ENCODE measurements around the gene THTPA.
"Not testable (repeated sequence)": the region's sequence is repeated elsewhere in the genome, so short reads cannot be mapped to it uniquely, and the experiment has no call there.

Gene THTPA

GRCh38 chr14:23568021-23568599 lies 12.0 kb downstream of the THTPA start:
- DNase-seq = no peak

DNA sequence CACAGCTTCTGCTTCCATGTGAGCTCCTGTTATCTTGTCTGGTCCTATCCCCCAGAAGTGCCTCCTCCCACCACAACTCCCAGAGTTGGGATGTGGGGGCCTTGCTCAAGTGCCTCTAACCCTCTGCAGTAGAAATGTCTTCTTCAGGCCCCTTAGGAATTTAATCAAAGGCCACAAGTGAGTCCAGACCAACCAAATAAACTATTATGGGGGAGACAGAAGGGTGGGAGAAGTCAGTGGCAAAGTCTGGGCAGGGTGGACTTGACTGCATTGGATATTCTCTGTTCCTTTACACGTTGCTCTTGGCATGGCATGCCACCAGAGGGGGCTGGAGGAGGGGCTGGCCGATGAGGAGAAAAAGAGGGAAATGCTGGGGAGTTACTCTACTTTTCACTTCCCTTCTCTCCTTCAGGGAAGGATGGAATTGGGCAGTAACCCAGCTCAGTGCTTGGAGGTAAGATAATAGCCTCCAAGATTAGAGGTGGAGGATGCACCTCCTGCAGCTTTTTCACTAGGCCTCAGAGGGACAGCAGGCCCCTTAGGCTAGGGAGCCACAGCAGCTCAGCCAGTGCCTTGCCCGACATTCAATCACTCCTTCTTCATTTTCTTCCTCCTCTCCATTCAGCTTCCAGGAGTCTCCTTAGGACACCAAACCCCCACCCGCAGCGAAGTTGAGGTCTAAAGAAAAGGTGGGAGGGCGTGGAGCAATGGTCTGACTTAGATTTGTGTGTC lies 12.7 kb downstream of the THTPA start:
- DNase-seq = peak; percentile 50

DNA sequence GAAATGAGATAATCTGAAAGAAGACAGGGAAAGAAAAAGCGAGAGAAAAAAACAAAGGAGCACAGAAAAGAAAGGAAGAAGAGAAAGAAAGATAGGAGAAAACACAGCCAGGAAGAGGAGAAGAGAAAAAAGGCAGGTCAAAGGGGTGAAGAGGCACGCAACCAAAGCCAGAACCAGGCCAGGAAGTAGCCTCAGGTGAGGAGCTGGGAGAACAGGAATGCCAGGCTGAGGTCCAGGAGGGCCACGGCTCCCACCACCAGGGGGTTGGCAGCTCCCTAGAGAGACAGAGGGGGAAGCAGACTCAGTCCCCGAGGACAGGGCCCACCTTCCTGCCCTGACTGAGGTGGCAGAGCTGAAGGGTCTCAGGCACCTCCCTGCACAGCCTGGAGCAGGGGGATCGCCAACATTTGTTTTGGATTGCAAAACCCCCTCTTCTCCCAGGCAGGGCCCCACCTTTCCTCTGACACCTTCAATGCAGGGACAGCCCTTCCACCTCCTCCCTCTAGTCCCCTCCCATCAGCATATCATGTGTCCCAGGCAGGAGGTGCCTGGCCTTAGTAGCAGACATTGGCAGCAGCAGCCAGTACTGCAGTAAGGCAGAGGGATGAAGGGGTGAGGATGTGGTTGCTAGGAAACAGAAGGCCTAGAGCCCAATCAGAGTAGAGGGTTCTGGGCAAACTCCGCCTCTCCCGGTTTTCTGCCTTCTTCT lies 13.5 kb downstream of the THTPA start:
- DNase-seq = peak; percentile 79

GRCh38 chr14:23570806-23571483 lies 14.9 kb downstream of the THTPA start:
- no peak for DNase-seq

DNA sequence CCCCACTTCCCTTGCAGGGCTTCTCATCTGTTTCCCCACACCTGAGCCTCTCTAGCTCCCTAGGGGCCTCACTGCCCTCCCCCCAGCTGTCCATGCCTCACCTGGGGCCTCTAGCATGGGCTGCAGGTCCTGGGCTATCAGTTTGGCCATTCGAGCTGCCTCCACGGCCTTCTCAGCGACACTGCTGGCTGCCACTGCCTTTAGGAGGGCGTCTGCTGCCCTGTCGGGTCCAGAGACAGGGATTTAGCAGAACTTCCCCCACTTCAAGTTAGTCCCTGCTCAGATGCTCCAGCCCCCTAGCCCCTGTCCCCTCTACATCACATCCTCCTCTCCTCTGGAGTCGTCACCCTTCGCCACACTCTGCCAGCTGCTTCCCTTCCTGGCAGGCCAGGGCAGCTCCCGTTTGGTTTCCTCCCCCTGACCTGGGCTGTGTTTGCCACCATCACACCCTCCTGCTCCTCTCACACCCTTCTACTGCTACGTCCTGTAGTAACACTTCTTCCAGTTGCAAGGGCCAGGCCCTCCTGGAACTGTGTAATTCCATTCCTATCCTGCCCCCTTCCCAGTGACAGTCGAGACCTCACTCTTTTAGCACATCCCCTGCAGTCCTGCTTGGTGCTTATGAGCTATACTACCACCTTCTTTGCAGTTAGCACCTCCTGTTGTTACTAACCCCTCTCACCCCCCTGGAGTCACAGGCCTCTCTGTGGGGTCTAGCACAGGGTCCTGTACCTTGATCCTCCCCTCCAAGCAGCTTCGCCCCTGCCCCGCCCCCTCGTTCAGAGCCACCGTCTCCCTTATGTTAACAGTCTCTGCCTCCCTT lies 15.8 kb downstream of the THTPA start:
- peak; percentile 46 for DNase-seq

DNA sequence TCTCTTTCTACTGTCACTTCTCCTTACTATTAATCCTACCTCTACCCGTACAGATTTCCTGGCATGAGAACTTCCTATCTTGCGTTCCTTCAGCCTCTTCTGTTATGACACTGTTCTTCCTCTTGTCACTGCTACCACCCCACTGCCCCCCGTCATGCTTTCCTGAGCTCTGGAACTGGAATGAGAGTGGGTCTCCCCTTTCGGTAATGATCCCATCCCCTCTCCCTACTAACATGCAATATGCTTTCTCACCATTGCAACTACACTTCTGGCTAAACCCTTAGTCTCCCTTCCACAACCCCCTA lies 16.4 kb downstream of the THTPA start:
- DNase-seq = no peak

DNA sequence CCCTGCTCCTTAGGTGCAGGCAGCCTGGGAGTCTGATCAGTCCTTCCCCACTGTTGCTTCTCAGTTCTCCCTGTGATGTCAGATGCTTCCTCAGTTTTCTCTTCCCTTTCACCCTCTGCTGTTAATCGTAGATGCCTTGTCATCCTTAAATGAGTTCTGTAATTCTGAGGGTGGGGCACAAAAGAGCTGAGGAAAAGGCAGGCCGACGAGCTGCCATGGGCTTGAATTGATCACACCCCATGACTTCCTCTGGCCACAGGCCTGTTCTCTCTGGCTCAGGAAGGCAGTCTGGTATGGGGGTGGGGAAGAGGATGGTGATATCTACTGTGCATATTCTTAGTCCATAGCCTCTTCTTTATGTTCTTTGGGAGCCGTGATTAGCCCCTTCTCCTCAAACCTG lies 16.8 kb downstream of the THTPA start:
- DNase-seq = no peak

DNA sequence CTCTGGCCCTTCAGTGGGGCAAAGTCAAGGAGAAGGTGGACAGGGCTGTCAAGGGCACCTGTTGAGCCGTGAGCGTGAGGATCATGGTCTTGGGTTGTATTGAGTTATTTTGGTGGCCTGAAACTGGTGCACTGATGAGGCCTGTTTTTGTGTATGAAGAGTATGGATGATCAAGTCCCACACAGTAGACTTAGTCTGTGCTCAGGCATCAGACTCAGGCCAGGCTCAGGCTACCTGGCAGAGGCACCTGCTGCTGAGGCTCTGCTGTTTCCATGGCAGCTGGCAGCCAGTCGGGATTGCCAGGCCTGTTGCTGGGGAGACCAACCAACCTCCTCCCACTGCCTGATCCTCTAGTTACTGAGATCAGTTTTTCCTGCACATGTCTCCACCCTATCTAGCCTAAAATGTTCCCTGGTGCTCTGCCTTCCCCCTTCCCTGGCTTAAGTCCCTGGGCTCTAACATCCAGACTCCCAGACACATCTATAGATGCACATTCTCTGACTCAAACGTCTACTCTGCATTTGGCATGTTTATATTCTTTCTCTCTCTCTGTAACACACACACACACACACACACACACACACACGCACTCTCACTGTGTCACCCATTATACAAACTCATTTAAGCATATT lies 17.4 kb downstream of the THTPA start:
- no peak for DNase-seq

GRCh38 chr14:23577004-23577681 lies 21.1 kb downstream of the THTPA start:
- DNase-seq = no peak

DNA sequence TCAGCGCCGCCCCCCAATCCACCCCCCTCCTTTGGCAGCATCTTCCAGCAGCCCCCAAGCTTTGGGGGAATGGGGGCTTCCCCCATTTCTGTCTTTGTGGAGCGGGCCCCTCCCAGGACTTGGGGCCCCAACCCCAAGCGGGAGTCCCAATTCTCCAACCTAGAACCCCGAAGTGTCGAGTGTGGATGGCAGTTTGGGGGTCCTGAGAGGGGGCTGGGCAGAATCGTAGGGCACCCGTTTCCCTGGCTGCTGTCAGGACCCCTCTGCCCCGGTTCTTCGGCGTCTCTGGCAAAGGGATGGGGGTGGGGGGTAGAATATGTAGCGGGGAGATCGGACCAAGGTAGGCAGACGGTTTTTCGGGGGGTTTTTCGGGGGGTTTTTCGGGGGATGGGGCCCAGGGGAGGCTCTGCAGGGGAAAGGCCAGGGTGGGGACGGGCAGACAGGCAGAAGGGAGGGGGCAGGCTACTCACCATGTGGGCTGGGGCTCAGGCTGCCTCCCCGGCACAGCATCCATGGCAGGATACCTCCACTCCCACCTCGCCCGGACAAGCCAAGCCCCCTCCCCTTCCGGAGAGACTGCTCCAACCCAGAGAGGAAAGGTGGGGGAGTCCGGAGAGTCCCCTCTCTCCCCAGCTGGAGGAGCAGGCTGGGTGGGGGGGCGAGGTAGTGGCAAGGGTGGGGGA lies 21.8 kb downstream of the THTPA start:
- no peak for DNase-seq

DNA sequence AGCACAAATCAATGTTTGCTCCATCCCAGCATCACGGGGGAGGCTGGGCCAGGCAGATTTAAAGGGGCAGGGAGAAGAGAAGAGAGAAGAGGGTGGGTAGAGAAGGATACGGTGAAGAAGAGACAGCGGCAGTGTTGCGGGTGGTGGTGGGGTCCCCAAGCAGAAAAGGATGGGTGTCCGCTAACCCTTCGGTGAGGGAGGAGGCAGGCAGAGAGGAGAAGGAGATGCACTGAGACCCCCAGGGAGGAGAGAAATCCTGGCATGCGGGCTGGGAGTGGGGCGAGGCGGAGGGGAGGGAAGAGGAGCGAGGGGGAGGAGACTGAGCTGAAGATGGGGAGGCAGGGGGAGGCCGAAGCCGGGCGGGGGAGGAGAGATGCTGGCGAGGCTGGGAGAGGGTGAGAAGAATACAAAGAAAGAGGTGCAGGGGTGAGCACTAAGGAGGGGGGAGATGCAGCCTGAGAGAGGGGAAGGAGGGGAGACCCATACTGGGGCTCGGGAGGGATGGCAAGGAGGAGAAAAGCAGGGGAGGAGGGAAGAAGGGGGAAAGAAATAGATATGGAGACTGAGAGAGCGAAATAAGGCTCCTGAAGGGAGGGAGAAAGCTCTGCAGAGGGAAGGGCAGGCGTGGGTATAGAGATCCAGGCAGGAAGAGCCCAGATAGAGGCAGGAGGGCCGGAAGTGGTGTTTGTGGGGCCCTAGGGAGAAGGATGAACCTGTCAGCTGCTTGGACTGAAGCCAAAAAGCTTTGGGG lies 22.7 kb downstream of the THTPA start, which contains the start of gene JPH4:
TSS of gene JPH4 (minus strand) at position 231 of the 751 bp plus-strand sequence. CDS start 1,337 bp downstream, outside the sequence.
- DNase-seq = peak; percentile 22

GRCh38 chr14:23579311-23579630 lies 23.2 kb downstream of the THTPA start:
- DNase-seq = no peak

DNA sequence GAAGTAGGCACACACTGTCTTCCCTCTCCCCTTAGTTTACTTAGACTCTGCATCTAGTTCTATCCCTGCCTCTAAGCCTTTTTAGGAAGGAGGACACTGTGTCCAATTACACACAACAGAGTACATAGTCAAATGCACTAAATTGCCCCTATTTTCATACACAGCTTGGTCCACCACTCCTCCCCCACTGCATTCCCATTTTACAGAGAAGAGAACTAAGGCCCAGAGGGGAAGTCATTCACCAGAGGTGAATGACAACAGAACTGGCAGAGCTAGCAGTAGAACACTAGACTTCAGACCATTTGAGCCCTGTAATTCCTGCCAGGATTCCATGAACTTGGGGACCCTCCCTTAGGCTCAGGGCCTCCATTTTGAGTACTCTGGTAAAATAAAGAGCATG lies 23.7 kb downstream of the THTPA start:
- DNase-seq = no peak

GRCh38 chr14:23580152-23580926 lies 24.3 kb downstream of the THTPA start:
- no peak for DNase-seq

DNA sequence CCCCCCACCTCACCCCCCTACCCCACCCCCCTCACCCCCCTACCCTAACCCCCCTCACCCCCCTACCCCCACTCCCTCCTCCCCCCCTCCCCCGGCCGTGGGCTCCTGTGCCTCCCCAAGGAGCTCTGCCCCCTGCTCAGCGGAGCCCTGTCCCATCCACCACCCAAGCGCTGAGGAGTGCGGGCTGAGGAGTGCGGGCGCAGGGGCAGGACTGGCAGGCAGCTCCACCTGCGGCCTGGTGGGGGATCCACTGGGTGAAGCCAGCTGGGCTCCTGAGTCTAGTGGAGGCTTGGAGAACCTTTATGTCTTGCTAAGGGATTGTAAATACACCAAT lies 24.8 kb downstream of the THTPA start:
- DNase-seq = no peak

- no peak for DNase-seq
Observed at GRCh38 chr14:23582906-23583760, 27.1 kb downstream of the THTPA start.

DNA sequence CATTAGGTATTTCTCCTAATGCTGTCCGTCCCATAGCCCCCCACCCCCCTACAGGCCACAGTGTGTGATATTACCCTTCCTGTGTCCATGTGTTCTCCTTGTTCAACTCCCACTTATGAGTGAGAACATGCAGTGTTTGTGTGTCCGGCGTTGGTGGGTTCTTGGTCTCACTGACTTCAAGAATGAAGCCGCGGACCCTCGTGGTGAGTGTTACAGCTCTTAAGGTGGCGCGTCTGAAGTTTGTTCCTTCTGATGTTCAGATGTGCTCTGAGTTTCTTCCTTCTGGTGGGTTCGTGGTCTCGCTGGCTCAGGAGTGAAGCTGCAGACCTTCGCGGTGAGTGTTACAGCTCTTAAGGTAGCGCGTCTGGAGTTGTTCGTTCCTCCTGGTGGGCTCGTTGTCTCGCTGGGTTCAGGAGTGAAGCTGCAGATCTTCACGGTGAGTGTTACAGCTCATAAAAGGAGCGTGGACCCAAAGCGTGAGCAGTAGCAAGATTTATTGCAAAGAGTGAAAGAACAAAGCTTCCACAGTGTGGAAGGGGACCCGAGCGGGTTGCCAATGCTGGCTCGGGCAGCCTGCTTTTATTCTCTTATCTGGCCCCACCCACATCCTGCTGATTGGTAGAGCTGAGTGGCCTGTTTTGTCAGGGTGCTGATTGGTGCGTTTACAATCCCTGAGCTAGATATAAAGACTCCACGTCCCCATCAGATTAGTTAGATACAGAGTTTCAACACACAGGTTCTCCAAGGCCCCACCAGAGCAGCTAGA lies 27.9 kb downstream of the THTPA start:
- not testable (repeated sequence) for DNase-seq
